NOMO-1 (cell line): ENCODE data around the gene TTBK2.
"Not testable (repeated sequence)": the region's sequence is repeated elsewhere in the genome, so short reads cannot be mapped to it uniquely, and the experiment has no call there.

Source experiments
- DNase-seq, 2 experiments: peaks; one replicate each; lab custom pipeline; 2025; ENCODE audit not compliant: unreplicated experiment in 2 of 2; lab: John Stamatoyannopoulos, UW

Gene TTBK2

GRCh38 chr15:42920519-42921341 is at the start of gene TTBK2:
Gene TTBK2, minus strand, starts transcription at chr15:42920778. Its CDS starts 42,161 bp downstream, at chr15:42878617.
- DNase-seq = peak; percentile 98 to 99

- DNase-seq = no peak
These were observed 43.9 kb upstream of the TTBK2 start for GRCh38 chr15:42964476-42964875.

DNA sequence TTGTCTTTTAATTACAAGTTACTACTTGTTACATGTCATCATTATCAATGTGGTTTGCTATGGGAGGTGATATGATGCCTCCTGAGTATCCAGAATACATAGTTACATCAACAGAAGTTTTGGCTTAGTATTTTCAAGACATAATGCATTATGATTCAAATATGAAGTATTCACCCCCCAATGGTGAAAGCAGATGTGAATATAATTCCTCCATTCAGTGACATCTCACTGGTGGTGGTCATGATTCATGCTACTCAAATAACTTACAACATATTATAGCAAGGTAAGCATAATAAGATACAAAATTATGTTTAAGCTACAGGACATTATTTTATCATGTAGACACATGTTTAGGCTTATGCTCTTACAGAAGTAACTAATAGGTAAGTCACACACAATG is 34.9 kb upstream of the TTBK2 start:
- no peak for DNase-seq

DNA sequence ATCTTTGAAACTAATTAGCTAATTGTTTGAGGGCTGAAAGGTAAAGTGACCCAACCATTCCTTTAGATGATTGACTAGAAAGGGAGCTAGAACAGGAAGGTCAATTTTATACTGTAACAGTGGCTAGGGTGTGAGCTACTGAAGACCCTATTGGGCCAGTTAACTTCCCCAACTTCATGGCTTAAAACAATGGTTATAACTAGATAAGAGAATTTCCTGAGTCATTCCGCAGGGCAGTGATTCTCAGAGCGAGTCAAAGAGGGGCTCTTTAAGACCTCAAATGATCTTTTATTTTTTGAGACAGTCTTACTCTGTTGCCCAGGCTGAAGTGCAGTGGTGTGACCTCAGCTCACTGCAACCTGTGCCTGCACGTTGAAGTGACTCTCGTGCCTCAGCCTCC is 33.7 kb upstream of the TTBK2 start:
- no peak for DNase-seq

GRCh38 chr15:42948898-42949297 is 28.3 kb upstream of the TTBK2 start:
- DNase-seq = not testable (repeated sequence)

DNA sequence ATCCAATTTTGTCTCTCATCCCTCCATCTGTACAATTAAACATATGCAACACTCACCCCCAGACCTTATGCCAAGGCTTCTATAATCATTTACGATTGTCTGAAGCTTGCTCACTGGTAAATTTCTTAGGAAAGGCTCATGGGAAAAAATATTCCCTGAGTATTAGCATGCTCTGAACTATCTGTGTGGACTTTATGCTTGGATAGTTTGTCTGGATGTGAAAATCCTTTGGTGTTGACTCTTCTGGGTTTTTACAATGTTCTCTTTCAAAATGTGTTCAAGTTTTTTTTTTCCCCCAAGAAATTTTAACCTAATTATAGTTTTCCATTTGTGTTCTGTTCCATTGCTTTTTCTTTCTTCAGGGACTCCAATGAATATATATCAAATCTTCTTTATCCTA is 19.9 kb upstream of the TTBK2 start:
- DNase-seq = no peak

- DNase-seq = no peak
These were observed 19.3 kb upstream of the TTBK2 start for GRCh38 chr15:42939841-42940240.

DNA sequence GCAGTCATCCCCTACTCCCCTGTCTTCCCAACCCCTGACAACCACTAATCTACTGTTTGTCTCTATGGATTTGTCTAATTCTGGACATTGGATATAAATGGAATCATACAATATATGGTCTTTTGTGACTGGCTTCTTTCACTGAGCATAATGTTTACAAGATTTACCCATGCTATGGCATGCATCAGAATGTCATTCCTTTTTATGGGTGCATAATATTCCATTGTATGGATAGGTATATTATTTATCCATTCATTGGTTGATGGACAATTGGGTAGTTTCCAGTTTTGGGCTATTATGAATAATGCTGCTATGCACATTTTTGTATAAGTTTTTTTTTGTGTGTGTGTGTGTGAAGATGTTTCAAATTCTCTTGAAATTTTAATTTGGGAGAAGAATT is 16.6 kb upstream of the TTBK2 start:
- DNase-seq = no peak

DNA sequence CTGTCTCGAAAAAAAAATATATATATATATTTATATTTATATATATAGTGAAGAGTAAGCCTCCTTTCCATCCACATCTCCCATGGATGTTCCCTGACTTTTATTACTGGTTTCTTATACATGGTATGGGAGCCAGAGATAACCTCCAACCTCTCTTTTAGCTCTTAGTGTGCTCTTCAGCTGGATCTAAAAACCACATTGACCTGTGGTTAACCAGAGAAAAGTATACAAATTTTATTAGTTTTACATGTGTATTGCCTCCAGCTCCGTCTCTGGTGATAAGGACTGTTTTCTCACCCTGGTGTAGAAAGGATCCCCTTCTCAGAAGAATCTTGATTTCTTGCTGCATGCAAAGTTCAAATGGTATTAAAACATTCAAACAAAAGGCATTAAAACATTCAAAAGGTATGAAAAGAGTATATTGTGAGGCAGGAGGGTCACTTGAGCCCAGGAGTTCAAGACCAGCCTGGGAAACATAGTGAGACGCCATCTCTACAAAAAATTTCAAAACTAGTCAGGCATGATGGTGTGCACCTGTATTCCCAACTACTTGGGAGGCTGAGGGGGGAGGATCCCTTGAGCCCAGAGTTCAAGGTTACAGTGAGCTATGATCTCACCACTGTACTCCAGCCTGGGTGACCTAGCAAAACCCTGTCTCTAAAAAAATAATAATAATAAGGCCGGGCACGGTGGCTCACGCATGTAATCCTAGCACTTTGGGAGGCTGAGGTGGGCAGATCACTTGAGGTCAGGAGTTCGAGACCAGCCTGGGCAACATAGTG is 13.5 kb upstream of the TTBK2 start:
- no peak for DNase-seq

- DNase-seq = no peak
These were observed 12.4 kb upstream of the TTBK2 start for GRCh38 chr15:42932833-42933515.

GRCh38 chr15:42931702-42932486 is 11.3 kb upstream of the TTBK2 start:
- DNase-seq = no peak

DNA sequence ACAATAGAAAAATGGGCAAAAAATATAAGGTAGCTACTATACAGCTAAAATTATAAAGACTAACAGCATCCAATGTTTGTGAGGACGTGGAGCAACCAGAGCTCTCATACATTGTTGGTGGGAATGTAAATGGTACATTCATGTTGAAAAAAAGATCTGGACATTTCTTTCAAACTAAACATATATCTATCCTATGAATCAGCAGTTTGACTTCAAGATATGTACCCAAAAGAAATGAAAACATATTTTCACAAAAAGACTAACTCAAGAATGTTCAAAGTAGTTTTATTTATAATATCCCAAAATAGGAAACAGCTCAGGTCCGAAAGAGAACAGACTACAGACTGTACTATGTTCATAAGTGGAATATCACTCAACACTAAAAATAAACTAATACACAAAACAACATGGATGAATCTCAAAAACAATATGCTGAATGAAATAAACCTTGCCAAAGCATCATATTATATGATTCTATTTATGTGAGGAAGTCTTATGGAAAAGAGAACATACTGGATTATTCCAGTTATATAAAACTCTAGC is 8.8 kb upstream of the TTBK2 start:
- DNase-seq = no peak

DNA sequence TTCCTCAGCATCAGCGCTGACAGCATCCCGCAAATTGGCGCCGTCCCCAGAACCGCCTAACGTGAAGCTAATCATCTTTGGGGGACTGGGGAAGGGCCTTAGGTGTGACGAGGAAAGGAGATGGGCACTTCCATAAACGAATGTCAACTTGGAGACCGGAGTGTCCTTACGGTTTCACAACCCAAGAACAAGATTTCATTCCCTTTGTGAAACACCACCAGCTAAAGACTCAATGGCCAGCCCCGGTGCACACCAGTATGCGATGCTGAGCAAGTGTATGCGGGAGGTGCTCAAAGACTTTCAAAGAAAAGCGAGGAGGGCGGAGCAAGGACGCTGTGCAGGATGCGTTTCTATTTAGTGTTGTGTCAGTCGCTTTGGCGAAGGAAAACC is 759 bp upstream of the TTBK2 start:
- peak in 1 of 2 experiments; percentile 20 for DNase-seq

GRCh38 chr15:42919799-42920518 is 619 bp downstream of the TTBK2 start:
- peak in 1 of 2 experiments; percentile 18 for DNase-seq

DNA sequence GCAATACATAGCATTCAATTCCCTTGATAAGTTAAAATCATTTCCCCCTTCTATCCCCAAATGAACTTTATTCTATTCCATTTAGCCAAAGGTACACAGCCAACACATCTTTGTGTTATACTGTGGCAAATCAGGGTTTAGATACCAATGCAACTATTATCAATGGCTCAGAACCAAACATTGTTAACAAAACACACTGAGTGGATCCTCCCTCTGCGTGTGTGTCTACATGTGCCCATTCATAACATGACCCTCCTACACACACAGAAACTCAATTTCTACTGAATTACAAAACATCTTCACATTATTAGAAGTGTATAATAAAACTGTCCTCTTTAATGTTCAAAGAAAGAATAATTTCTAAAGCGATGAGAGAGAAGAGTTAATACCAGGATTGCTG is 1.3 kb downstream of the TTBK2 start:
- DNase-seq = no peak

GRCh38 chr15:42918047-42918446 is 2.5 kb downstream of the TTBK2 start:
- DNase-seq = no peak

- DNase-seq = peak in 1 of 2 experiments; percentile 1
These were observed 4.8 kb downstream of the TTBK2 start for GRCh38 chr15:42915654-42916315.

GRCh38 chr15:42914728-42915497 is 5.7 kb downstream of the TTBK2 start:
- DNase-seq = peak in 1 of 2 experiments; percentile 8
